ENCODE results near the gene NKX3-2.

The NKX3-2 gene

GRCh38 chr4:13534344-13535063, 9.8 kb downstream of the NKX3-2 start:
- no peak for DNase-seq (ENCODE audit: low read depth in 3 of 3, low spot score in 1 of 3)

GRCh38 chr4:13533670-13534343, 10.5 kb downstream of the NKX3-2 start:
- no peak for DNase-seq (ENCODE audit: low read depth in 3 of 3, low spot score in 1 of 3)

GRCh38 chr4:13531625-13531998, 12.7 kb downstream of the NKX3-2 start:
- no peak for DNase-seq (ENCODE audit: low read depth in 3 of 3, low spot score in 1 of 3)

- no peak for DNase-seq (ENCODE audit: low read depth in 3 of 3, low spot score in 1 of 3)
Measured at GRCh38 chr4:13530823-13531624, 13.3 kb downstream of the NKX3-2 start.

DNA sequence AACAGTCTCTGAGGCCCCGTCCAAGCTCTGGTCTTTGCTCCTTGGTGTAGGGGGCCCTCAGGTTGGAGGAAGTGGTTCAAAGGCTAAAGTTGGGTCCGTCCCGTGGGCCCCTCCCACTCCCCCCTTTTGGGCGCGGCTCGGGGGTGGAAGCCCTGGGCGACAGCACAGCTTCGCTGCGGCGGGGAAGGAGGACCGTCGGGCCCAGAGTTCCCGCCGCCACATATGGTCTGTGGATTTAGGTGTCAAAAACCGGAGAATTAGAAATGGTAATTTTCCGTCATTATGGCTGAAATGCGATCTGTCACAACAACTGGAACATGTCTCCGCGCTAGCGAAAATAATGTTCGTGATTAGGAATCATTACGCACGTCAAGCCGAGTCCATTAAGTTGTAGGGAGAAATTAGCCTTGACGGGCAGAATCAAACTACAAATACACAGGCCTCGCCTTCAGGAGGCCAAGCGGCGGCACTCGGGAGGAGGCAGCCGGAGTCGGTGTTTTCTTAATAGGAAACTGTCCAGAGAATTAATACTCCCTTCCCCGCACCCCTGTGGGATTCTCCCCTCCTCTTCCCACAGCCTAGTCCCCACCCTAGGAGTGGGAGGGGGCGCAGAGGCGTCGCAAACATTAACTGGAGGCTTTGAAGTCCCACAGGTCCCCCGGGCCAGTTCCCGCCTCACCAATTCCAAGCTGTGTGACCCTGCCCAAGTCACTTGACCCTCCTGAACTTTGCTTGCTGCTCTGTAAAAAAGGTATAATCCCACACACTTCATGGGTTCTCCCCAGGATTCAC, 15.0 kb downstream of the NKX3-2 start:
- DNase-seq (ENCODE audit: low read depth in 3 of 3, low spot score in 1 of 3), result no peak

DNA sequence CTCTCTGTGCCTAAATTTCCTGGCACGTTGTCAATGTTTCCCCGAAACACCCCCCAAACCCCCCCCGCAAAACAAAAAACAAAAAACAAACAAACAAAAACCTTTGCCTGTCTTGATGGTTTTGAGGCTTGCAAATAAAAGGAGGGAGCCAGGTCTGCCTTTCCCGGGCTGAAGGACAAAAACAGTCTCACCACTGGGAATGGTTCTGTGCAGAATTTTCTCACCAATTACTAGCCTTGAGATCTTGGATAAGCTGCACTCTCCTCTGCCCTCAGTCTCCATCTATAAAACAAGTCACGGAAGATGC, 15.5 kb downstream of the NKX3-2 start:
- no peak for DNase-seq (ENCODE audit: low read depth in 3 of 3, low spot score in 1 of 3)

GRCh38 chr4:13527981-13528820, 16.1 kb downstream of the NKX3-2 start:
- no peak for DNase-seq (ENCODE audit: low read depth in 3 of 3, low spot score in 1 of 3)

DNA sequence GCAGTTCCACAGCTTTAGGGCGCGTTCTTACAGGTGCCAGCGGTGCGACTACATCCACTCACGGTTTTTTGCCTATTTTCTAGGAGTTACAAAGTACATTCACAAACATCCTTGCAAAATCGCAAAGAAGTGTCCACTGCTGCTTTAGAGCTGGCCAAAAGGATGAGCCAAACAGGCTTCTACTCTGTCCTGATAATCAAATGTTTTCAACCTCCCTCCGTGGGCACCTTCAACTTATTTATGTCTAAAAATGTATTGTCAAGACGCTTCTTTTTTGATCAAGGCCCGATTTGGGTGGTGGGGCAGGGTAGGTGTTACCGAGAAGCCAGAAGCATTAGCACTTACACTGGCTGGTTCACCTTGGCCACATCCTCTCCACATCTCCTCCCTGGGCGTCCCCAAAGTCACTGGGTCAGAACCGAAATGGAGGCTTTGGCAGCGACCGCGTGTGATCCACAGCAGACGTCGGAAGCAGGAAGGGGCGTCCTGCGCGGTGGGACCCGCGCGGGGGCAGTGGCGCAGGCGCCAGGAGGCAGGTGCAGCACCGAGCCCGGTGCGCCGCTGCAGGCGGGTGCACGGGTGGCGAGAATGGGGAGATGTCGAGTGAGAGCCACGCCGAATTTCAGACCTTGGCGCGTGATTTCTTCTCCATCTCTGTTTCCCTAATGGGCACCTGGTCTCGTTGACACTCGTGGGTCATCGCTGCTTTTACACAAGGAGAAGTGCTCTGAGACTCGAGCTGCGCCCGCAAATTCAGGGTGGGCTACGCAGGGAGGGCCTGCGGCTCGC, 16.9 kb downstream of the NKX3-2 start:
- no peak for DNase-seq (ENCODE audit: low read depth in 3 of 3, low spot score in 1 of 3)

- no peak for DNase-seq (ENCODE audit: low read depth in 3 of 3, low spot score in 1 of 3)
Measured at GRCh38 chr4:13526658-13527057, 17.6 kb downstream of the NKX3-2 start.

- DNase-seq (ENCODE audit: low read depth in 3 of 3, low spot score in 1 of 3), result no peak
Measured at GRCh38 chr4:13525606-13526281, 18.6 kb downstream of the NKX3-2 start.

- DNase-seq (ENCODE audit: low read depth in 3 of 3, low spot score in 1 of 3), result no peak
Measured at GRCh38 chr4:13524504-13525243, 19.6 kb downstream of the NKX3-2 start.

DNA sequence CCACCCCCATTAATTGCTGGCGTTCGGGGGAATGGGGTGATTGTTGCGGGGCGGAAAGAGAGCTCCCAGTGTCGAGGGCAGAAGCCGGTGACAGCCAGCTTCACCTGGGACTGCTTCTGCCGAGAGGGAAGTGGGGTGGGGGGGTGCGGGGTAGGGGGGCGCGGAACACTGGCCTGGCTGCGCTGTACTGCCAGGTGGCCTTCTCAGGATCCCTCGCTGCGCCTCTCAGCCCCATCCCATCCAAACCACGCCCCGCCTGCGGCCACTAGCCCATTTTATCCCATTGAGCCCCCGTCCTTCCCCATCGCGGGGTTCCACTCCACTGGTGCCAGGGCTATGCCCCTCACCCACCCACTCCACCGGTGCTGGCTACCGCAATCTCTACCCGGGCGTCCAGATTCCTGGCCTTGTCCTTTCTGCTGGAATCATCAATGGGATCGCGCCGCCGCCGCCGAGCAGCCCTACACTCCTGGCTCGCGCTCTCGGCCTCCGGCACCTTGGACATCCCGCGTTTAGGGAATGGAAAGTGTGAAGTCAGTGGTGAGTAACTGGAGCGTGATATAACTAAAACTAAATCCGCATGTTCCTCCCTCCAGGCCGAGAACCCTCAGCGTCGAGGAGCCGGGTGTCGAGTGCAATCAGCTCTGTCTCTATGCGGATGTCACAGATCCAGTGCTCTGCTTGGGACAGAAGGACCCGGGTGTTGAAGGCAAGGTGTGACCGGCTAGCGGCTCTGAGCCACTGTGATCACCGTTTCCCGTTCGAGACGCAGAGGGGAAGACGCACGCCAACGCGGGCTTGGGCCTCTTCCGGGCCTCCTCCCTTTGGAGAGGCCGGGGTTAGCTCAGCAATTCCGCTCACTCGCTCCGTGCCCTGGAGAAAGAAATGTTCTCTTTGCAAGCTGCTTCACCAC, 20.5 kb downstream of the NKX3-2 start:
- DNase-seq (ENCODE audit: low read depth in 3 of 3, low spot score in 1 of 3), result no peak

GRCh38 chr4:13523105-13523477, 21.2 kb downstream of the NKX3-2 start:
- DNase-seq (ENCODE audit: low read depth in 3 of 3, low spot score in 1 of 3), result no peak

DNA sequence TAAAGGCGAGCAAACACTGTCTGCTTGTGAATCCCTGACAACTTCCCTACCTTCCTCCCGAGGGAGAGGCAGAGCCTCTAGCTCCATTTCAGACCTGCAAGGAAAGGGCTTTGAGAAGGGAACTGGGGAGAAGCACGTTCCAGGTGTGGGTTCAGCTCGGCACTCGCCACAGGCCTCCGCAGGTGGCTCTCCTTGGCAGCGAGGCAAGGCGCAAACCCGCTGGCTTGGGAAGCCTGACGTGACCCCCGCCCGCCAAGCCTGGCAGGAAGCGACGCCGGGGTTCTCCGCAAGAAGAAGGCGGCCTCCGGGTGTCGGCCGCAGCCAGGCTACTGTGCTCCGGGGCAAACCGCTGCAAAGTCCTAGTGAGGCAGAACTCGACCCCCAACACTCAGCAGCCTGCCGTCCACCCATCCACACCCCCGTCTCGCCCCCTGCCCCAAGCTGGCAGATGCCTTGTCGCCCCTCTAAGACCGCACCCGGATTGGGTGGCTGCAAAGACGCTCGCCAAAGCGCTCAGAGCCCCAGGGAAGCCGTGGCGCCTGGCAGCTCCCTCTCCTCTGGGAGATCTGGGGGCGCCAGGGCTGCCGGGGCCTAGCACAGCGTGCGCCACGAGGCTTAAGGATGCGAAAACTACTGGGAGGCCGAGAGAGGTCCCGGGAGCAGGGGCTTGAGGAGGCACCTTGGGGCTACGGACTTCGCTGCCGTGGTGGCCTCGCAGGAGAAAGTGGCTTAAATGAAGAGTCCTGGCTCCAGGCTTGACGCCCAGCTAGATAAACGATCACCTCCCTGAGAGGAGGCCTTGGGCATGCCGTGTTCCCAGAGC, 21.8 kb downstream of the NKX3-2 start:
- no peak for DNase-seq (ENCODE audit: low read depth in 3 of 3, low spot score in 1 of 3)

- DNase-seq (ENCODE audit: low read depth in 3 of 3, low spot score in 1 of 3), result no peak
Measured at GRCh38 chr4:13521047-13521446, 23.3 kb downstream of the NKX3-2 start.

- no peak for DNase-seq (ENCODE audit: low read depth in 3 of 3, low spot score in 1 of 3)
Measured at GRCh38 chr4:13516315-13516860, 27.9 kb downstream of the NKX3-2 start.

Data from stimulated activated CD4-positive, alpha-beta T cell treated with anti-CD3 and anti-CD28 coated beads, TNF-alpha, amount 100 ng/mL, for 1 hour (primary cell).